NCI-H345 treated with DMSO at 0.1 percent for 48 hours (cell line): ENCODE data around the gene LGALS3.

ENCODE experiments used
- DNase-seq: peaks from one replicate; lab custom pipeline; 2025; ENCODE audit not compliant: unreplicated experiment; lab: John Stamatoyannopoulos, UW

The LGALS3 gene

GRCh38 chr14:55130196-55130550 lies 1.1 kb downstream of the LGALS3 start:
- no peak for DNase-seq

DNA sequence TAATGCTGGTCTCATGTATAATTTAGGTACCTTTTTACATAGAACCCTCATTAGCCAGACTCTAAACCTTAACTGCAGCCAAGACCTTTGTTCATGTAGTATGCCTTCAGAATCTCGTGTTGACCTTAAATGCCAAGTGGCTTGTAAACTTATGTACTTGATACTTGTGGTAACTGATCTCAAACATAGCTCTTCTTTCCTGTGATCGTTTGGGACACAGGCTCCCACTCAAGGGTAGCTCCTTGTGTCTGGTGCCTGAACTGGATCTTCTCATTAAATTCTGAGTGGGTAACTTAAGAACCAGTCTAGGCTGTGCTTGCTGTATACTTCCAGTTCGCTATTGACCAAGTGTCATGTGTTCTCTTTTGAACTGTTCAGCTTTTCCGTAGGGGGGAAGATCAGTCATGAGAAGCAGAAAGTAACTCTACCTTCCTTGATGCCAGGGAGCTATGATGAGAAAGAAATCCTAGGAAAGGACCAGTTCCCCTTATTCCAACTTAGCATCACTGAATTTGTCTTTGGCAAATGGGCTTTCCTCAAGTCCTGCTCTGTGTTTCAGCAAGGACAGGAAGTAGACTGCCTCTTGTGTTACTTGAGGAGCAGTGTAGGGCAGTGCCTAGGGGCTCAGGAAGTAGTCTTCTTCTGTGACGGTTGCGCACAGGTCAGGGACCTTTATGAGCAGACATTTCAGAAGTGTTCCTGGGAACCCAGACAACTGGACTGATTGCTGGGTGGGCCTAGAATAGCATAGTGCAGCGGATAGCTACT lies 2.5 kb downstream of the LGALS3 start:
- no peak for DNase-seq

GRCh38 chr14:55133416-55133815 lies 4.4 kb downstream of the LGALS3 start:
- DNase-seq = no peak

- no peak for DNase-seq
Measured at GRCh38 chr14:55136241-55136640, 7.2 kb downstream of the LGALS3 start.

DNA sequence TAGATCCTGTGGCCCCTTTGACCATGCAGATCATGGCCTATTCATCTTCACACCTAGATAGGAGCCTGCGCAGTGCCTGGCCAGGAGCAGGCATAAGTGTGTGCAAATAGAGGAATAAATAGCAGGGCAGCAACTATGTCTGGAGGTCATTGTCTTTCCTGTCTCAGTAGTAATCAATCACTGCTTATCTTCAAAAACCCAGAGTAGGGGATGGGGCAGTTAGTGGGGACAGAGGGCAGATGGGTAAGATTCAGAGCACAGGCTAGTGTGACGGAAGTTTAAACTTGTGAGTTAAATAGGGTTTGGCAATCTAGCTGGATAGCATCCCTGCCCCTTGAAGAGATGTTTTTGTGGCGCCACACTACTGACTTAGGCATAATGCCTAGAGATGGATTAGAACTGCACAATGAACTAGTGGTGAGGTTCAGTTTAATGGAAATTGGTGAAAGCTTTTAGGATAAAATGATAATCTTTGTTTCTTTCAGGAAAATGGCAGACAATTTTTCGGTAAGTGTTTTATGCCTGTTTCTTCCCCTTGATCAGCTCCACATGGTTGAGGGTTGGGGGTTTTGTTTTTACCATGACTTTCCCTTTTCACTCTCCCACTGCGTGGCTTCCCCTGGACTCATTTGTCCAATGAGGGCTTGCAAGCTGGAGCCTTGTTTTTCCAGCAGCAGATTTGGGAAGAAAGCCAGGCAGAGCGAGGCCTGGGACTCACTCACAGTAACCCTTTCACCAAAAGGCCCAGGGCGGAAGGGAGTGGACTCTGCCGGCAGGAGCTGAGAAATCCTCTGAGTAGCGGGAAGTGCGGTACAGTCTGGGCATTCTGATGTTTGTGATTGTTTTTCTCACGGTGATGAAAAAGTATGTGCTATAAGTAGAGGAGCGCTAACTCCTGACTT lies 8.1 kb downstream of the LGALS3 start:
- no peak for DNase-seq

DNA sequence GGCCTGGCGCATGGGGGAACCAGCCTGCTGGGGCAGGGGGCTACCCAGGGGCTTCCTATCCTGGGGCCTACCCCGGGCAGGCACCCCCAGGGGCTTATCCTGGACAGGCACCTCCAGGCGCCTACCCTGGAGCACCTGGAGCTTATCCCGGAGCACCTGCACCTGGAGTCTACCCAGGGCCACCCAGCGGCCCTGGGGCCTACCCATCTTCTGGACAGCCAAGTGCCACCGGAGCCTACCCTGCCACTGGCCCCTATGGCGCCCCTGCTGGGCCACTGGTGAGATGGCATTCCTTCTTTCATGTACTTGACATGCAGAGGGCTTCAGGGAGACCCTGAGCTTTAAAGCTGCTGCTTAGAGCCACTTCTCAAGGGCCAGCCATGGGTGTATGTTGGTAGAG lies 9.0 kb downstream of the LGALS3 start:
- DNase-seq = no peak

DNA sequence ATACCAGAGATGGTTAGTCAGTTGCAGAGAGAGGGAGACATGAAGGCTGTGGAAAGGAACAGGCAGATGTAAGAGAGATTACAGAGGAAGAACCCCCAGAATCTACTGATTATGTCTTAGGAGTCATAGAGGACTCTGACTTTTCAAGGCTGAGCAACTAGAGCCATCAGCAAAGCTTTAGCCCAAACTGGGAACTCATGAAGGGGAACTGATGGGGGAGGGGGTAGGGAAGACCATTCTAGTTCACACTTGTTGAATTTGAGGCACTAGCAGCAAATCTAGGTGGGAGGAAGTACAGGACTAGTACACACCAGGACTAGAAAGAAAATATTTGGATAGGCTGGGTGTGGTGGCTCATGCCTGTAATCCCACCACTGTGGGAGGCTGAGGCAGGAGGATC lies 10.1 kb downstream of the LGALS3 start:
- no peak for DNase-seq

- no peak for DNase-seq
Measured at GRCh38 chr14:55139696-55140509, 10.9 kb downstream of the LGALS3 start.

DNA sequence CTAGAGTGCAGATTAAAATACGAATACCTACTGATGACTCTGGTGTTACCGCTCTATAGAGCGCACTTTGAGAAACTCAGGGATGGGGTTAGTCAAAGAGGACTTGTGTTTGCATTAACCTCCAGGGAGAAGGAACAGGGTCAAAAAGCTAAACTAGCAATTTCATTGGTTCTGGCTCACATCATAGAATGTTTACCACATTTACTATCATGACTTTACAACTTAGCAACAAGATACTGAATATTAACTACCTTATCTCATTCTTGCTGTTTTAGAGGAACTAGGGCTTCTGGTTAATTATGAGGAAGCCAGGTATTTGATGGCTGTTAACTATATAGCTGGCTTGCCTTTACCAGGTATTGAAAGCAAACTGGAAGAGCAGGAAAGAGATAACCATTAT lies 12.8 kb downstream of the LGALS3 start:
- DNase-seq = no peak

DNA sequence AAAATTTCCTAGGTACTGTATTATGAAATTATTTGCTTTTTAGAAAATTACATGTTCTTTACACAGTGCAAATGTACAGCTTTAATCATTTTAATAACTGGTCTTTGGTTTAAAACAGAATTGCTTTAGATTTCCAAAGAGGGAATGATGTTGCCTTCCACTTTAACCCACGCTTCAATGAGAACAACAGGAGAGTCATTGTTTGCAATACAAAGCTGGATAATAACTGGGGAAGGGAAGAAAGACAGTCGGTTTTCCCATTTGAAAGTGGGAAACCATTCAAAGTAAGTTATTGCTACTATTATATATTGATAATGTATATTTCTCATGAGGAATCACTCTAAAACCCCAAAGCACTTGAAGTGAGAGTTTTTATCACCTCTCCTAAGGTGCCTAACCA lies 13.4 kb downstream of the LGALS3 start:
- DNase-seq = no peak

- DNase-seq = no peak
Measured at GRCh38 chr14:55146425-55146824, 17.4 kb downstream of the LGALS3 start.

GRCh38 chr14:55151601-55152000 lies 22.5 kb downstream of the LGALS3 start:
- no peak for DNase-seq

- DNase-seq = no peak
Measured at GRCh38 chr14:55152052-55152753, 23.2 kb downstream of the LGALS3 start.

GRCh38 chr14:55153951-55154350 lies 24.9 kb downstream of the LGALS3 start:
- no peak for DNase-seq

DNA sequence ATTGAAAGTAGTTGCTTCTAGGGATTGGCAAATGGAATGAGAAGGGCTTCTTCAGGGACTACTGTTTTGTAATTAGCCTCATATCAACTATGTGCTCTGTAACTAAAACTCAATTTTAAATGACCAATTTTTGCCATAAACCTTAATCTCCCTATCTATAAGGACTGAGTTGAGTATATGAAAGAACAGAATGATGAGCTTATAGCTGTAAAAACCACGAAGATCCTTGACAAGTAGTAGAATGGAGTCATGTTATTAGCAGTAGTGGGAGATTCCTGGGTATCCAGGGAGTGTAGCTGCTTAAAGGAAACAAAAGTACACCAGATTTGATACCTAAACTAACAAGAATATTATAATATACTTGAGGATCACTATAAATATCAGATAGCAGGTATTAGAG lies 28.0 kb downstream of the LGALS3 start:
- DNase-seq = no peak

DNA sequence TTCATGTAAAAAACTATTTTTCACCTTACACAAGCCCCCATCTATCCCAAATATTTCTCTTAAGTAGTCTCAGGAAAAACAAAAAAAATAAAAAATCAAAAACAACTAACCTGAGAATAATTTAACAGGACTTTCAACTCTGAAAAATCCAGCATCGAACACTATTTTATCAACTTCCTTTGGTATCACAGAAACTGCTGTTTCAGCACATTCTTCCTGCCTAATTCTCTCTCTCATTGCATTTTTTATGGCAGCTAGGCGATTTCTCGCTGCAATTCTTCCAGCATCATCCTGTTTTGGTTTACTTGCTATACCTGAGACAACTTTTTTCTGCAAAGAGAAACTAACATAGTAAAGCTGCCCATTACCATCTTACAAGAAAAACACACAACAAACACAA lies 29.4 kb downstream of the LGALS3 start:
- DNase-seq = no peak

DNA sequence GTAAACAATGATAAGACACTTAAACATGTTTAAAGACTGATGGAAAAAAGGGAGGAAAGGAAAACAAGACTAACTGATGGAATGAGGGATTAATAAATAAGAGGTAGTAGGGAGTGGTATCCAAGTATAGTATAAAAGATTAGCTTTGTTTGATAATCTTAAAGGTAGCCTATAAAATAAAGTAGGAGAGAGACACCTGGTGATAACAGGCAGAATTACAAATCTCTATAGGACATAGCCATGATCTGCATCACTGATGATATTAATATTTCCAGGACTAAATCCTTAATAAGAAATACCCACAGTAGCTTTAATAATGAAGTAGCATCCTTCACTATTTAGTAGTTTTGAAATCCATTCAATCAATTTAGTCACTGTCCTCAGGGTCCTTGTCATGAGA lies 31.9 kb downstream of the LGALS3 start:
- peak; percentile 2 for DNase-seq

- DNase-seq = no peak
Measured at GRCh38 chr14:55170526-55170925, 41.5 kb downstream of the LGALS3 start.

DNA sequence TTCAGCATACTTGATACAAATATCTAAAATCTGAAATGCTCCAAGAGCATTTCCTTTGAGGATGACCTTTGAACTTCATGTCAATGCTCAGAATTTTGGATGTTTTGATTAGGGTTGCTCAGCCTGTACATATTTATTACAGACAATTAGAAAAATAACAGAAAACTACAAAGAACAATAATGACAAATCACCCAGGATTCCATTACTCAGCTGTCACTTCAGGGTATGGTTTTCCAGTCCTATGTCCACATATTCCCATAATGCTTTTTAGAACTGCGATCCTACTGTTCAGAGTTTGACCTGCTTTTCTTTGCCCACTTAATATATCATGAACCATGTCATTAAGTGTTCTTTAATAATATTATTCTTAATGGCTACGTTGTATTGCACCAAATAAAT lies 51.0 kb downstream of the LGALS3 start:
- DNase-seq = no peak

- DNase-seq = no peak
Measured at GRCh38 chr14:55180434-55180833, 51.4 kb downstream of the LGALS3 start.
